Gastrocnemius medialis (tissue), 4 donors: ENCODE results near the gene CD2AP. TPM values are rescaled to one million over a fixed set of nuclear protein-coding genes. Genes with fewer than 3 reads are reported as not detected.

ENCODE experiments used
- ATAC-seq, 2 donors: fragments of 150-250 bp; one replicate each; pipeline ENCODE4 v1.9.1; 2016
- DNase-seq, 2 donors: peaks; one replicate each; pipeline ENCODE4 v3.0.0-alpha.2; 2019
- H3K27ac ChIP-seq, 4 donors: fragments of 200-600 bp; sonication (generic); 1 replicate in 1 of 4; 2 replicates in 3 of 4; pipeline ENCODE4 v1.5.1; 2016 to 2018; ENCODE audit warnings: mild to moderate bottlenecking in 2 of 4, moderate library complexity in 1 of 4
- H3K27me3 ChIP-seq, 3 donors: fragments of 200-600 bp; sonication (generic) in 2 of 3; 1 replicate in 1 of 3; 2 replicates in 2 of 3; pipeline versions ENCODE4 v1.5.1 to v1.6.0; 2016 to 2019; ENCODE audit warnings: mild to moderate bottlenecking in 1 of 3, moderate library complexity in 1 of 3
- H3K36me3 ChIP-seq, 2 donors: fragments of 200-600 bp; sonication (generic) in 1 of 2; one replicate each; pipeline ENCODE4 v1.5.1; 2017 to 2018
- H3K4me1 ChIP-seq, 2 donors: fragments of 200-600 bp; sonication (generic) in 1 of 2; one replicate each; pipeline ENCODE4 v1.5.1; 2016 to 2017; ENCODE audit warnings: mild to moderate bottlenecking in 2 of 2
- H3K4me3 ChIP-seq, 4 donors: fragments of 200-600 bp; sonication (generic) in 3 of 4; 1 replicate in 1 of 4; 2 replicates in 3 of 4; pipeline ENCODE4 v1.5.1; 2016 to 2019; ENCODE audit warnings: mild to moderate bottlenecking in 2 of 4
- H3K9me3 ChIP-seq, 3 donors: fragments of 200-600 bp; sonication (generic) in 2 of 3; 1 replicate in 1 of 3; 2 replicates in 2 of 3; pipeline ENCODE4 v1.5.1; 2016 to 2019
- CTCF ChIP-seq, 5 experiments: fragments of 450-650 bp in 3 of 5; fragments of 200-600 bp in 2 of 5; sonication (generic) in 2 of 5; IDR thresholded peaks in 4 of 5; conservative IDR thresholded peaks in 1 of 5; 1 replicate in 4 of 5; 2 replicates in 1 of 5; pipeline ENCODE4 v1.5.1; 2016 to 2019; ENCODE audit warnings: antibody characterized with exemption in 5 of 5, mild to moderate bottlenecking in 3 of 5, moderate library complexity in 3 of 5
- POLR2A ChIP-seq, 2 donors: fragments of 450-650 bp; IDR thresholded peaks; one replicate each; pipeline ENCODE4 v1.6.1; 2017; ENCODE audit warnings: antibody characterized with exemption in 2 of 2, mild to moderate bottlenecking in 2 of 2, moderate library complexity in 2 of 2
- in situ Hi-C, 4 donors: fragments of 200-750 bp; cut with MboI; loops; one replicate each; pipeline versions ENCODE4 v1.15.0 to v1.8.0; 2017; ENCODE audit warnings: low sequenced_read_pairs in 4 of 4
- intact Hi-C: fragments of 100-400 bp; cut with DNase I; formaldehyde crosslinking; loops from one replicate; pipeline ENCODE4 v1.15.1; 2023; ENCODE audit warnings: low total_unique reads
- total RNA-seq, 4 donors: library from RNA; depleted of rRNA; stranded (reverse); fragments of >200 nt; gene quantifications; one replicate each; pipeline versions ENCODE4 v1.1.0 to v1.2.3, GENCODE V29; 2016

CD2AP gene
- total RNA-seq, 4 donors from 2014 or later = 6.9 to 14.1 (median 8.6) TPM

GRCh38 chr6:47473791-47474346 lies 3.7 kb upstream of the CD2AP start:
- no peak overlapping the region for H3K4me3 ChIP-seq
- TF ChIP-seq CTCF (IDR thresholded peaks at IDR 0.05 in 4 of 5, conservative IDR thresholded peaks at IDR 0.05 in 1 of 5) = no peak
- no peak for TF ChIP-seq POLR2A (IDR thresholded peaks at IDR 0.05)
- no peaks in the 10 kb centered on the region for H3K27me3 ChIP-seq
- H3K27ac ChIP-seq = no peak overlapping the region
- intact Hi-C loops = no loop called here
- H3K9me3 ChIP-seq = no peaks in the 10 kb centered on the region
- DNase-seq = no peak
- no peak for ATAC-seq
- in situ Hi-C loops = no loop called here
- H3K4me1 ChIP-seq = peaks cover 4 to 9% of the 10 kb centered on the region in 2 donors
- no peaks in the 10 kb centered on the region for H3K36me3 ChIP-seq

GRCh38 chr6:47475319-47475816 lies 2.2 kb upstream of the CD2AP start:
- DNase-seq (no peak), ATAC-seq (no peak)
- H3K27me3 ChIP-seq = no peaks in the 10 kb centered on the region
- H3K27ac ChIP-seq = no peak overlapping the region
- no peaks in the 10 kb centered on the region for H3K9me3 ChIP-seq
- peaks cover 19 to 23% of the 10 kb centered on the region in 2 donors for H3K4me1 ChIP-seq
- intact Hi-C loops = no loop called here
- in situ Hi-C loops = no loop called here
- no peaks in the 10 kb centered on the region for H3K36me3 ChIP-seq
- H3K4me3 ChIP-seq = no peak overlapping the region
- TF ChIP-seq CTCF (IDR thresholded peaks at IDR 0.05 in 4 of 5, conservative IDR thresholded peaks at IDR 0.05 in 1 of 5) (no peak), POLR2A (IDR thresholded peaks at IDR 0.05) (no peak)

- H3K4me1 ChIP-seq = peaks cover 19 to 29% of the 10 kb centered on the region in 2 donors
These were observed 650 bp upstream of the CD2AP start for GRCh38 chr6:47476781-47477496.

More at GRCh38 chr6:47476781-47477496, 650 bp upstream of the CD2AP start:
- H3K27ac ChIP-seq = peak overlapping the region; percentile 89 to 96 (median 94)
- DNase-seq = no peak
- no peak for TF ChIP-seq POLR2A (IDR thresholded peaks at IDR 0.05)
- TF ChIP-seq CTCF (IDR thresholded peaks at IDR 0.05 in 4 of 5, conservative IDR thresholded peaks at IDR 0.05 in 1 of 5) = no peak
- H3K4me3 ChIP-seq = peak overlapping the region; percentile 77 to 93 (median 84)
- in situ Hi-C loops (no loop called here), intact Hi-C loops (no loop called here)
- no peaks in the 10 kb centered on the region for H3K9me3 ChIP-seq
- ATAC-seq = no peak
- H3K27me3 ChIP-seq = no peaks in the 10 kb centered on the region
- no peaks in the 10 kb centered on the region for H3K36me3 ChIP-seq
